ENCODE measurements around the gene TNS1. TPM values are rescaled to one million over a fixed set of nuclear protein-coding genes. Genes with fewer than 3 reads are reported as not detected.

TNS1 gene
- total RNA-seq, 2 donors from 2014 or later, result 0.65 to 0.93 TPM

GRCh38 chr2:217900780-217901360 lies 101.9 kb downstream of the TNS1 start:
- Mint-ChIP-seq H3K27me3 (ENCODE audit: low read depth) (peaks cover 4% of the 10 kb centered on the region), H3K9me3 (no peaks in the 10 kb centered on the region), H3K4me1 (ENCODE audit: low read depth) (no peaks in the 10 kb centered on the region), H3K36me3 (ENCODE audit: insufficient read depth in 2 of 2) (no peaks in the 10 kb centered on the region), H3K4me3 (no peak overlapping the region), H3K27ac (no peak overlapping the region)
- DNase-seq, result no peak
- no peak for ATAC-seq (replicated peaks in 1 of 2)

- DNase-seq (no peak), ATAC-seq (replicated peaks in 1 of 2) (no peak)
- Mint-ChIP-seq H3K4me1 (ENCODE audit: low read depth) (no peaks in the 10 kb centered on the region), H3K4me3 (no peak overlapping the region), H3K36me3 (ENCODE audit: insufficient read depth in 2 of 2) (no peaks in the 10 kb centered on the region), H3K9me3 (no peaks in the 10 kb centered on the region), H3K27ac (no peak overlapping the region), H3K27me3 (ENCODE audit: low read depth) (no peaks in the 10 kb centered on the region)
Measured at GRCh38 chr2:217900010-217900779, 102.6 kb downstream of the TNS1 start.

- no peak overlapping the region for H3K4me3 Mint-ChIP-seq
- peak in 1 of 2 donors; percentile 29 for ATAC-seq (replicated peaks in 1 of 2)
- DNase-seq, result no peak
- no peaks in the 10 kb centered on the region for H3K9me3 Mint-ChIP-seq
- H3K27ac Mint-ChIP-seq, result no peak overlapping the region
- H3K27me3 Mint-ChIP-seq (ENCODE audit: low read depth), result no peaks in the 10 kb centered on the region
- H3K4me1 Mint-ChIP-seq (ENCODE audit: low read depth), result no peaks in the 10 kb centered on the region
- H3K36me3 Mint-ChIP-seq (ENCODE audit: insufficient read depth in 2 of 2), result no peaks in the 10 kb centered on the region
Measured at GRCh38 chr2:217899231-217900009, 103.4 kb downstream of the TNS1 start.

- Mint-ChIP-seq H3K9me3 (no peaks in the 10 kb centered on the region), H3K27me3 (ENCODE audit: low read depth) (no peaks in the 10 kb centered on the region), H3K27ac (no peak overlapping the region), H3K4me3 (no peak overlapping the region), H3K36me3 (ENCODE audit: insufficient read depth in 2 of 2) (no peaks in the 10 kb centered on the region), H3K4me1 (ENCODE audit: low read depth) (no peaks in the 10 kb centered on the region)
- ATAC-seq (replicated peaks in 1 of 2) (no peak), DNase-seq (no peak)
Measured at GRCh38 chr2:217897816-217898806, 104.7 kb downstream of the TNS1 start.

GRCh38 chr2:217897091-217897715 lies 105.6 kb downstream of the TNS1 start:
- DNase-seq, result no peak
- Mint-ChIP-seq H3K36me3 (ENCODE audit: insufficient read depth in 2 of 2) (no peaks in the 10 kb centered on the region), H3K9me3 (no peaks in the 10 kb centered on the region), H3K27ac (no peak overlapping the region), H3K4me3 (no peak overlapping the region), H3K4me1 (ENCODE audit: low read depth) (no peaks in the 10 kb centered on the region), H3K27me3 (ENCODE audit: low read depth) (no peaks in the 10 kb centered on the region)
- ATAC-seq (replicated peaks in 1 of 2), result no peak

GRCh38 chr2:217895070-217895635 lies 107.6 kb downstream of the TNS1 start:
- no peak for ATAC-seq (replicated peaks in 1 of 2)
- Mint-ChIP-seq H3K27ac (no peak overlapping the region), H3K9me3 (no peaks in the 10 kb centered on the region), H3K4me3 (no peak overlapping the region), H3K4me1 (ENCODE audit: low read depth) (no peaks in the 10 kb centered on the region), H3K36me3 (ENCODE audit: insufficient read depth in 2 of 2) (no peaks in the 10 kb centered on the region), H3K27me3 (ENCODE audit: low read depth) (no peaks in the 10 kb centered on the region)
- no peak for DNase-seq

GRCh38 chr2:217893440-217893839 lies 109.4 kb downstream of the TNS1 start:
- no peaks in the 10 kb centered on the region for H3K36me3 Mint-ChIP-seq (ENCODE audit: insufficient read depth in 2 of 2)
- H3K4me1 Mint-ChIP-seq (ENCODE audit: low read depth), result no peaks in the 10 kb centered on the region
- no peak overlapping the region for H3K4me3 Mint-ChIP-seq

GRCh38 chr2:217892560-217892959 lies 110.2 kb downstream of the TNS1 start:
- no peaks in the 10 kb centered on the region for H3K27me3 Mint-ChIP-seq (ENCODE audit: low read depth)
- DNase-seq, result no peak
- H3K9me3 Mint-ChIP-seq, result no peaks in the 10 kb centered on the region
- no peak for ATAC-seq (replicated peaks in 1 of 2)
- no peaks in the 10 kb centered on the region for H3K36me3 Mint-ChIP-seq (ENCODE audit: insufficient read depth in 2 of 2)
- H3K4me1 Mint-ChIP-seq (ENCODE audit: low read depth), result no peaks in the 10 kb centered on the region
- H3K27ac Mint-ChIP-seq, result no peak overlapping the region
- H3K4me3 Mint-ChIP-seq, result no peak overlapping the region

More at GRCh38 chr2:217893440-217893839, 109.4 kb downstream of the TNS1 start:
- ATAC-seq (replicated peaks in 1 of 2) (no peak), DNase-seq (no peak)
- Mint-ChIP-seq H3K9me3 (no peaks in the 10 kb centered on the region), H3K27ac (no peak overlapping the region), H3K27me3 (ENCODE audit: low read depth) (no peaks in the 10 kb centered on the region)

GRCh38 chr2:217890445-217890844 lies 112.3 kb downstream of the TNS1 start:
- no peak for DNase-seq
- H3K4me1 Mint-ChIP-seq (ENCODE audit: low read depth), result peaks cover 5% of the 10 kb centered on the region
- ATAC-seq (replicated peaks in 1 of 2), result no peak
- H3K9me3 Mint-ChIP-seq, result no peaks in the 10 kb centered on the region
- no peaks in the 10 kb centered on the region for H3K27me3 Mint-ChIP-seq (ENCODE audit: low read depth)
- H3K4me3 Mint-ChIP-seq, result no peak overlapping the region
- no peaks in the 10 kb centered on the region for H3K36me3 Mint-ChIP-seq (ENCODE audit: insufficient read depth in 2 of 2)
- no peak overlapping the region for H3K27ac Mint-ChIP-seq

GRCh38 chr2:217889656-217890055 lies 113.1 kb downstream of the TNS1 start:
- ATAC-seq (replicated peaks in 1 of 2) (no peak), DNase-seq (no peak)
- no peak overlapping the region for H3K27ac Mint-ChIP-seq
- no peak overlapping the region for H3K4me3 Mint-ChIP-seq
- H3K27me3 Mint-ChIP-seq (ENCODE audit: low read depth), result no peaks in the 10 kb centered on the region
- no peaks in the 10 kb centered on the region for H3K9me3 Mint-ChIP-seq
- H3K4me1 Mint-ChIP-seq (ENCODE audit: low read depth), result peaks cover 5% of the 10 kb centered on the region
- H3K36me3 Mint-ChIP-seq (ENCODE audit: insufficient read depth in 2 of 2), result no peaks in the 10 kb centered on the region

- H3K27me3 Mint-ChIP-seq (ENCODE audit: low read depth), result peaks cover 10% of the 10 kb centered on the region
- H3K27ac Mint-ChIP-seq, result no peak overlapping the region
- no peaks in the 10 kb centered on the region for H3K36me3 Mint-ChIP-seq (ENCODE audit: insufficient read depth in 2 of 2)
- H3K4me3 Mint-ChIP-seq, result no peak overlapping the region
- DNase-seq (no peak), ATAC-seq (replicated peaks in 1 of 2) (no peak)
- peaks cover 5% of the 10 kb centered on the region for H3K4me1 Mint-ChIP-seq (ENCODE audit: low read depth)
- no peaks in the 10 kb centered on the region for H3K9me3 Mint-ChIP-seq
Measured at GRCh38 chr2:217887841-217888701, 114.7 kb downstream of the TNS1 start.
